GM18861 (cell line): ENCODE results near the gene FCMR.
"Not testable (repeated sequence)": the region's sequence is repeated elsewhere in the genome, so short reads cannot be mapped to it uniquely, and the experiment has no call there.

ENCODE experiments used
- ATAC-seq: cut with Tn5 transposase; IDR thresholded peaks from one replicate; pipeline ENCODE4 v1.9.1; 2021; ENCODE audit not compliant: unreplicated experiment

Gene FCMR

DNA sequence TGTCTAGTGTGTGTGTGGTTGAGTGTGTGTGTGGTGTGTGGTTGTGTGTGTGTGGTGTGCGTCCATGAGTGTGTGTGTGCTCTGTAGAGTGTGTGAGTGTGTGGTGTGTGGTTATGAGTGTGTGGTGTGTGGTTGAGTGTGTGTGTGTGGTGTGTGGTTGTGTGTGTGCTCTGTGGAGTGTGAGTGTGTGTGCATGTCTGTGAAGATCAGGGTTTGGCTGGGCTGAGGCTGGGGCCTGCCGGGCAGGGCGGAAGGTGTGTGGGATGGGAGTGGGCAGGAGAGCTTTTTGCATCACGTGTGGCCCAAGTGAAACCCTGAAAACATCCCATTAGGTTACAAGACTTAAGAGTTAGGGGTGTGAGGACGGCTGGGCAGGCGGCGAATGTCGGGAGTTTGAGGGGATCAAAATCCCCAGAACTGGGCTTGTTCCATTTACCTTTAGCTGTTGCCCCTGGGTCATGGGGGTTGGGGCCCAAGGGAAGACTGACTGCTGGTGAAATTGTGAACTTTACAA, 2.9 kb upstream of the FCMR start:
- peak; percentile 19 for ATAC-seq

DNA sequence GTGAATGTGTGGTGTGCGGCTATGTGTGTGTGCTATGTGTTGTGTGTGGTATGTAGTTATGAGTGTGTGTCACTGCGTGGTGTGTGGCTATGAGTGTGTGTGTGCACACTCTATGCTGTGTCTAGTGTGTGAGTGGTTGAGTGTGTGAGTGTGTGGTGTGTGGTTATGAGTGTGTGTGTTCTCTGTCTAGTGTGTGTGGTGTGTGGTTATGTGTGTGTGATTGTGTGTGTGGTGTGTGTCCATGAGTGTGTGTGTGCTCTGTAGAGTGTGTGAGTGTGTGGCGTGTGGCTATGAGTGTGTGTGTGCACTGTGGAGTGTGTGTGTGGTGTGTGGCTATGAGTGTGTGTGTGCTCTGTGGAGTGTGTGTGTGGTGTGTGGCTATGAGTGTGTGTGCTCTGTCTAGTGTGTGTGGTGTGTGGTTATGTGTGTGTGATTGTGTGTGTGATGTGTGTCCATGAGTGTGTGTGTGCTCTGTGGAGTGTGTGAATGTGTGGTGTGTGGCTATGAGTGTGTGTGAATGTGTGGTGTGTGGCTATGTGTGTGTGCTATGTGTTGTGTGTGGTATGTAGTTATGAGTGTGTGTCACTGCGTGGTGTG, 2.3 kb upstream of the FCMR start:
- ATAC-seq = not testable (repeated sequence)

DNA sequence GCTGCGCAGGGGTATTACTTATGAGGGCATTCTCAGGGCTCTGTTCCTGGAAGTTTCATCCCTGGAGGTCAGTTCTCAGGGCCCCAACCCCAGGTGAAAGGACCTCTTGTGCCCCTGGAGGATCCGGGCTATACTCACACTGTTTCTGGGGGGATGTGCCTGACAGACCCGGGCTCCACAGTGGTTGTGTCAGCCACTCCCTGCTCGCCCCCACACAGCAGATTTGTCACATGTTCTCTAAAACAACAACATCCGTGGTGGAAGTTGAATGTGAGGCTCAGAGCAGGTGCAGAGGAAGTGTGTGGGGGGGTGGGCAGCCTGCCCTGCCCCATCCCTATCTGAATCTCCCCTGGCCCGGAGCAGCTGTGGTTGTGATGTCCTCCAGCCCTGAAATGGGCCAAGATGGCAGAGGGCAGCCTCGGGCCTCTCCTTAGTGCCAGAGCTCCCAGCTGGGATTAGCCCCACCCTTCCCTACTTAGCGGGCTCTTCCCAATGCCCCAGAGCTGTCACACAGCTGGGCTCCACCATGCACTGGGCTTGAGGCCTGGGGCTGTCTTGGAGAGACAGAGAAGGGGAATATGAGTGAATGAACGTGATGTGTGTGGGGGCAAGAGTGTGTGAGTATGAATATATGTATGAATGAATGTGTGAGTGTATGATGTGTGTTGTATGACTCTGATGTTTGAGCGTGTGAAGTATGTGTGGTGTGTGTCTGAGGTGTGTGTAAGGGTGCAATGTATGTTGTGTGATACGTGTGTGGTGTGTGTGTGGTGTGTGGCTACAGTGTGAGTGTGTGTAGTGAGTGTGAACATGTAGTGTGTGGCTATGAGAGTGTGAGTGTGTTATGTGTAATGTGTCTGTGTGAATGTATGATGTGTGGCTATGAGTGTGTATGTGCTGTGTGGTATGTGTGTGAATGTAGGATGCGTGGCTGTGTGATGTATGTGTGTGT, 1.5 kb upstream of the FCMR start:
- peak; percentile 48 for ATAC-seq

DNA sequence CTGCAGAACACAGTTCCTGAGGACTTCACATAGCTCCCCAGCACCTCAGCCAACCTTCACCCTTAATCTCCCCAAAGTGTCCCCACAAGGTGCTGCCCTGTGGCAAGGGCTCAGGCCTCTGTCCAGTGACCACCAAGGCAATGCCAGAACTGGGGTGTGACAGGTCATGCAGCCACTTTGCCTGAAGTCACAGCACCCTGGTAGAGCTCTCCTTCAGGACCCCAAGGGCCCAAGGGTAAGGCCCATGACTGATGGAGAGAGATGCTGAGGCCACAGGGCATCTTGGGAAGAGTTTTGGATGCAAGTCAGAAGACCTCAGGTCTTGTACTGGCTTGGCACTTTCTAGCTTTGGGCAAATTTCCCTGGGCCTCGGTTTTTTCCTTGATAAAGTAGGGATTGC, 783 bp upstream of the FCMR start:
- ATAC-seq = no peak

DNA sequence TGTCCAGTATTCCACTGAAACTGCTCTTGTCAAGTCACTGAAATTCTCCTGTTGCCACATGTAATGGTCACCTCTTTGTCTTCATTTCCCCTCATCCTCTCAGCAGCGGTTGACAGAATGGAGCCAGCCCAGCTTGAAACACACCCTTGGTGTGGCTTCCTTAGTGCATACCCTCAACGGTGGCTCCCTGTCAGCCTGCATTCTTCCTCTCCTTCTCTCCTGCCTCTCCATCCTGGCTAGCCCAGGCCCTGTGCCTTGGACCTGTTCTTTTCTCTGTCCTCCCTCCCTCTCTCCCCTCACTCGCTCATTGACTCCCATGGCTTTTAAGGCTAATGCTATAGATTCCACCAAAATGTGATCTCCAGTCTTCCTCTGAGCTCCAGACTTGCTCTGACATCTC, 3.7 kb downstream of the FCMR start:
- no peak for ATAC-seq

DNA sequence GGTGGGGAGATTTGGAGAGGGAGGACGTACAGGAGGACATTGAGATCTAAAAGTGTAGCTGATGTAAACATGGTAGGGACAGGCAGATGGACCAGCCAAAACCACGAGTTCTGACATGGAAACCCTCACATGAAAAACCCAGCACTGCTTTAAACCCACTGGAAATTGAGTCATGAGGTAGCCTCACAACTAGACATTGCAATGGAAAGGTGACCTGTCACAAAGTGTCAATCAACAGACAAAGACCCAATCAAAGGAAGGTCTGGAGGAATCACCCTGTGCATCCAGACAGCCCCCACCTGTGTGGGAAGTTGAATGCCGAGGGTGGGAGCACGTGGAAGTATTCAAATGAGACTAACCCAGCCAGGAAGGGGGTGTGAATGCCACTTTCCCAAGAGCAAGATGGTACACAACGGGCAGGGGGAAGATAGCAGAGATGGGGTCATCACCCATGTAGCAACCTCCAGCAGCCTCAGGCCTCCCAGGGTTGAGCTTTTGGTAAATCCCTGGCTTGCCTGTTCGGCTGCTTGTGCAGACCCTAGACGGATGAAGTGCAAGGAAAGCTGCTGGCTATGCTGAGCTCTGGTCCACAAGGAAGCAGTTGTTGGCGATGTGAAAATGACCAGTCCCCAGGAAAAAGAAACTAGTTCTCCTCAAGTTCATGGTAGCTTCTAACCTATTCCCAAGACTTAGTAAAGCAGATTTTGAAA, 5.6 kb downstream of the FCMR start:
- no peak for ATAC-seq

DNA sequence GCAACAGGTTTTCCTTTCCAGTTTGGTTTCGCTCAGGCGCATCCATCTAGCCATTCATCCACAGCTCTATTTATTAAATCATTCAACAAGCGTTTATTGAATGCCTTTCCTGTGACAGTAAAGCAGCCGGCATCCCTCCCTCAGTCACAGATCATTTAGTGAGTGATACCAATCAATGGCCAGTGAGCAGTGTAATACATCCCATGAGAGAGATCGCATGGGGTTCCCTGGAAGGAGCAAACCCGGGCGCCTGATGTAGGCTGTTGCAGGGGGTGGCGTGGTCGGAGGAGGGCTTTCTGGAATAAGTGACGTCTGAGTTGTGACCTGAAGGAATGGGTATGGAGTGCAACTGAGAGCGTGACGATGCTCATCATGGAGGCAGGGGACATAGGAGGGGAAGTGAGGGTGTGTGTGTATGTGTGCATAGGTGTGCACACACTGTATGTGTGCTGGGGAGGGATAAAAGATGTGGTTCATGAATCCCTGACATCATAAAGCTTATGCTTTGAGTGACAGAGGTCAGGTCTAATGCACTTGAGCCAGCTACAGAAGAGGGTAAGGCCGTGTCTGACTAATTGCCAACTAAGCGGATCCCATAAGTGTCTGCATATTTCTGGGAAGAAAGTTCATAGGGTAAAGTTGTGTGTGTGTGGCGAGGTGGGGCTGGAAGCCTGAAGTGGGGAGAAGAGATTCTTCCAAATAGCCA, 6.6 kb downstream of the FCMR start:
- no peak for ATAC-seq

DNA sequence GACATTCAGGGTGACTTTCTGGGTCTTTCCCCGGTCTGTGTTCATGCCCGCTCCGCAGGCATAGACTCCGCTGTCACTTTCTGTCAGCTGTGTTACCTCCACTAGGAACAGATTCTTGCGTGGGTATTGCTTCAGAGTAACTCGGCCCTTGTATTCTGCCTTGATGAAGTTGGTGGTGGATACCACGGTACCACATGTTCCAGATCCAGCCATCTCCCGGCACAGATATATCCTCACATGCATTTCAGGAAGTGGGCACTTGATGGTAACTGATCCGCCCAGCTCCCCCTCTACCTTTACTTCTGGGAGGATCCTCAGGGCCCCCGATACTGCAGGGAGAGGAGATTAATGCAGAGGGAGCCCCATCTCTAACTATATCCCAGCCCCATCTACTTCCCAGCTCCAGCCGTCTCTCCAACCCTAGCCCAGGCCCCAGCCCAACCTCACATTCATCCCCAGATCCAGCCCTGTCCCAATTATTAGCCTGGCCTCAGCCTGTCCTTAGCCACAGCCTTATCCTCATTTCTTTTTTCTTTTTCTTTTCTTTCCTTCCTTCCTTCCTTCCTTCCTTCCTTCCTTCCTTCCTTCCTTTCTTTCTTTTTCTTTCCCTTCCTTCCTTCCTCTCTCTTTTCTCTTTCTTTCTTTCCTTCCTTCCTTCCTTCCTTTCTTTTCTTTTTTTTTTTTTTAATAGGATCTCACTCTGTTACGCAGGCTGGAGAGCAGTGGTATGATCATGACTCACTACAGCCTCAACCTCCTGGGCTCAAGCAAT, 7.8 kb downstream of the FCMR start:
- ATAC-seq = no peak

DNA sequence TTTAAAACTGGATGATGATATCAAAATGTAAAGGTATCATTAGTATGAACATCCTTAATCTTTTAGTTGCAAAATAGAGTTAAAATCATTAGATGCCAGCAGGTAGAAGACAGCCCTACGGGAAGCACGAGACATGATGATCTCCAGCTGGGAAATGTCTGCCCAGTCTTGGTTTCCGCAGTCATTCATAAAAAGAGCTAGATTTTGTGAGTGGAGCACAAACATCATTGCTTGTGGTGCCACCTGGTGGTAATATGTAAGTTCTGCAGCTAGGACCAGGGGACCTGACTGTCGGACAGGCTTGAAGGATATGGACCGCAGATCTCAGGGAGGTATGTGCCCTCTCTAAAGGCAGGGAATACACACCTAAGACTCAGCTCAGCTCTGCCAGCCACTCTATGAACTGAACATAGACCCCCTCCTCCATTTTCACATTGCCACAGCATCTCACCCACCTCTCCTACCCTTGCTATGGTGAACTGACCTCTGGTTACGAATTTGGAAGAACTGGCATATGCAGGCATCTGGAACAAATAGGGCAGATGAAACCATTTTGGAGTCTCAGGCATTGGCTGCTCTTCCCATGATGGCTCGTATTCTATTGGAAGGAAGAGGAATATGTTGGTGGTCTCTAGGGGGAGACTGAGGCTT, 9.2 kb downstream of the FCMR start:
- ATAC-seq = no peak

DNA sequence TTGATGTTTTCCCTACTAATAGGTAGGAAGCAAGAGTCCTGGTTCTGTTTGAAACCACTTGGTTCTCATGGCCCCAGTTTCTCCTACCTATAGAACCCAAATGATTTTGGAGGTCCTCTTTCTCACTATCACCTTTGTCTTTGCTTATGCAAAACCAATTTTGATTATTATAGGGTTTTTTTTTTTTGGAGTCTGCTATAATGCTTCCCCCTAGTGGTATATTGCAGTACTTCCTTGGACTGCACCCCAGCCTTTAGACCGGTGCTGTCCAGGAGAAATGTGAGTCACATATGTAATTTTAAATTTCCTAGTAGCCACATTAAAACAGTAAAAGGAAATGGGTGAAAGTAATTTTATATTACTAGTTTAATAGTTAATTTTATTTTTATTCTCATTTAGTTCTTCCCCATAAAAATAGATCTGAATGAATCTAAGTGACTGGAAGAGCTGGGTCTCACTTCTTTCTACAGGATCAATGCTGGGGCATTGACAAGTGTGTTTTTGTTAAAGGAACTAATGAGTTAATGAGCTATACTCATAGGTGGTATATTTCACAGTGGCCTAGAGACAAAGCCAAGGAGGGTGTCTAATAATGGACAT, 10.6 kb downstream of the FCMR start:
- ATAC-seq = no peak

DNA sequence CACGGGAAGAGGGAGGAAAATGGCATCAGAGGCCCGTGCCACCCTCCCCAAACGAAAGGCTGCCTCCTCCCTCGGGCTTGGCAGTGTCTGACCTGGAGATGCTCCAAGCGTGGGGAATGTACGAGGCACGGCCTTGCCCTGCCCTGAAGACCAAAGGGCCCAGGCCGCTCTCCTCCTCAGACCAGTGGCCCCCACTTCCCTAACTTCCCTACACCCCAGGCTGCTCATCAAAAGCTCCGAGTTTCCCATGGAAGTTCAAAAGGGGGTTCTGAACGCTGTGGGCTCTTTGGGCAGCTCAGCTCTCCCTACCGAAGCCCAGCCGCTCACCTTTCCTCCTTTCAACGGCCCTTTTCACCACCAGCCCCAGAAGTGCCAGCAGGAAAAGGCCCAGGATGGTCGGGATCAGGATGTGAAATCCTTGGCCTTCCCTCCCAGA, 11.8 kb downstream of the FCMR start:
- ATAC-seq = no peak

DNA sequence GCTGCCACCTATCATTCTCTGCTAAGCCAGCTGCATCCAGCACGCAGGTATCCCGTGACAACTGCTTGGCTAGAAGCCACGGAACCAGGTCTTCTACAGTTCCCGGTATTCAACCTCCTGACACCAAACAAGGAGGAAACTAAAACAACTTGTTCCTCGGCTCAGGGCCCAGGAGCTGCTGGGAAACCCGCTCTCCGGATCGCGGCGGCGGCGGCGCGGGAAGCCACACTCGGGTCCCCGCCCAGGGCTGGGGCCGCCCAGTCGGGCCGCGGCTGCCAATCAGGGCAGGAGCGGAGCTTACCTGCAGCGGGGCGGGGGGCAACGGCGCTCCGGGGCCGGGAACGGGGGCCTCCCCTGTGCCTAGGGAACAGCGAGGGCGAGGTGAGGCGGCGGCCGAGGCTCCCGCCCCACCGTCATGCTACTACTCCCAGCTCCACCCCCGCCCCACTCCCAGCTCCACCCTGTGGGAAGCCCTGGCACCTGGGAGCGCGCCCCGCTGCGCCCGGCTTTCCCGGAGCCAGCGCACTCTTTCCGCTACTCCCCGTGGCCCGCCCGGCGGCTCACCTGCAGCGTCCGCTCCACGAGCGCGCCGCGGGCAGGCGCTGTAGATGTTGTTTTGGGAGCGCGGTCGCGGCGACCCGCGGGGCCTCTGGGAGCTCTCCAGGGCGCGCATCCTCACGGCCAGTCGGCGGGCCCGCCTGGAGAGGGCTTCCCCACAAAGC, 12.4 kb downstream of the FCMR start:
- ATAC-seq = no peak

DNA sequence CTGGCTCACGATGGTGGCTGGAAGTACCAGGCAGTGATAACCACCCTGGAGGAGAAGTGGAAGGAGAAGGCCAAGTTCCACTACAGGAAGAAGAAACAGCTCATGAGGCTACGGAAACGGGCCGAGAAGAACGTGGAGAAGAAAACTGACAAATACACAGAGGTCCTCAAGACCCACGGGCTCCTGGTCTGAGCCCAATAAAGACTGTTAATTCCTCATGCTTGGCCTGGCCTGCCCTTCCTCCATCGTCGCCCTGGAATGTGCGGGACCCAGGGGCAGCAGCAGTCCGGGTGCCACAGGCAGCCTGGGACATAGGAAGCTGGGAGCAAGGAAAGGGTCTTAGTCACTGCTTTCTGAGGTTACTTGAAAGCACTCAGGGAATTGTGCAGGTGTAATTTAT, 13.7 kb downstream of the FCMR start:
- no peak for ATAC-seq

DNA sequence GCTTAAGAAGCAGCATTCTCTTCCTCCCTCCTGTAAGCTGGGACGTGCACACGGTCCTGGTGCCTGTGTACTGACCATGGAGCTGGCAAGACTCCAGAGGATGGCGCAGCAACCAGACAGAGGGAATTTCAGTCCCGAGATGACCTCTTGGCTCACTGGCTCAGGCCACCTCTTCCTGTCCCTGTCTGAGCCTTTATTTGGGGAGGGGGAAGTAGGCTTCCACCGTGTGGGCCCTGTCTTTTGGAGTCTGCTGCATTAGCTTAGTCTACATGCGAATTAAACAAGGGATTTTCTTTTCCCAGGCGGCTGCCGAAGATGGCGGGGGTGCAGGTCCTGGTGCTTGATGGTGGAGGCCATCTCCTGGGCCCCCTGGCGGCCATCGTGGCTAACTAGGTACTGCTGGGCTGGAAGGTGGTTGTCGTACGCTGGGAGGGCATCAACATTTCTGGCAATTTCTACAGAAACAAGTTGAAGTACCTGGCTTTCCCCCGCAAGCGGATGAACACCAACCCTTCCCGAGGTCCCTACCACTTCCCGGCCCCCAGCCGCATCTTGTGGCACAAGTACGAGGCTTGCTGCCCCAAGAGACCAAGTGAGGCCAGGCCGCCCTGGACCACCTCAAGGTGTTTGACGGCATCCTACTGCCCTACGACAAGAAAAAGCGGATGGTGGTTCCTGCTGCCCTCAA, 14.3 kb downstream of the FCMR start:
- ATAC-seq = no peak

DNA sequence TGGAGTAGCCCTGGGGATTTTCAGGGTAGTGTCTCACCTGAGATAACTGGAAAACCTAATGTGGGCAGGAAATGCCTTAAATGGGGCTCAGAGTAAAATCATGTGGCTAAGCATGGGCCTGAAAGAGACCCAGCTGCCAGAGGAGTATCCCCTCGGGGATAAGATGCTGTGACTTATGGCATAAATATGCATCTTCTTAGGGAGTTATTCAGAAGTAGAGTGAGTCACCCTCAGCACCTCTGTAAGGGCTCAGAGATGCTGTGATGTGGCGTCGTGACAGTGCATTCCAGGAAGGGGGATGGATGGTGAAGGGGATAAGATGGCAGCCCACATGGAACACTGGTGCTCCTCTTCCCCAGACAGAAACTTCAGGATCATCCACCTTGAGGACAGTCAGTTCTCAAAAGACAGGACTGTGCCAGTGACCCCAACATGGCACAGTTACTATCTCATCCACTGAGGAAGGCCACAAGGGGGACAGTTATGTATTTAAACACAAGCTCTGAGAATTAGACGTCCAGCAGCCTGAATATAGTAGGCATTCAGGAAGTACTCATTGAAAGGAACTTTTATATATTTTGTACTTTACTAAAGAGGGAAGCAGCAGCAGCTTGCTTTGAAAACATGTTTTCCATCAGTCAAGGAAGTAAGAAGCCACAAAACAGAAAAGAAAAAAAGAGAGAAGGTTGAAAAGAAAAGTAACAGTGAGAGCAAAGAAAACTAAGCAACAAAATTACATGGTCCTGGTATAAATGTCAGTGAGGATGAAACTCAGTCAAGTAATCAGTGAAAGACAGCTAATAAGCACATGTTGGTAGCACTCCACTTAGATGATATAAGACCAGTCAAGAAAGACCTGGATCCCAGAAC, 16.2 kb downstream of the FCMR start:
- ATAC-seq = peak; percentile 84

DNA sequence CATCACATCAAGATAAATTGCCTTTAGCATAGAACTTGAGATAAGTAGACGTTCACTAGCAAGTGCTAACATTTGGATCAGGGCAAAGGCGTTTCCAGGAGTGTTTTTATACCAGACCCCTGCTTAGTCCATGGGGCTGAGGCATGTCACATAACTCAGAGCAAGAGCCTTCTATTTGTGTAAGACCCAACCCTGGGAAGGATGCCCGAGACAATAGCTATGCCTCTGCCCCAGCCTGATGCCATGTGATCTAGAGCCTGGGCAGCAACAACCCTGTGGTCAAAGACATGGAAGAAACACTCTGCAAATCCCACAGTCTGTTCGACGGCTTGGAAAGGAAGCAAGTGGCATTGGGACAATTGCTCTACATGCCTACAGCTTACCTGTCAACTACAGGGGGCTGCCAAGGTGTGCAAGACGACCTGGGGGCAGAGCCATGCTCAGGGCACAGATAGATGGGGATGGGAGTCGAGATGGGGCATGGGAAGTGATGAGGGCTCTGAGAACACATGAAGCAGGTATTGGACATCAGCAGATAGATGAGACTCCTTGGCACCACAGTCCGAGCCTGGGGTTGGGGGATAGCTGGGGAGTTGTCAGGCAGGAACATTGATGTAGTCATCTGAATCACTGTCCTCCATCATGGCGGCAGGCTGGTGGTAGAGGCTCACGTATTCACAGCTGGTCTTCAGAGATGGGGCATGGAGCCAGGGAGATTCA, 17.2 kb downstream of the FCMR start:
- ATAC-seq = no peak

DNA sequence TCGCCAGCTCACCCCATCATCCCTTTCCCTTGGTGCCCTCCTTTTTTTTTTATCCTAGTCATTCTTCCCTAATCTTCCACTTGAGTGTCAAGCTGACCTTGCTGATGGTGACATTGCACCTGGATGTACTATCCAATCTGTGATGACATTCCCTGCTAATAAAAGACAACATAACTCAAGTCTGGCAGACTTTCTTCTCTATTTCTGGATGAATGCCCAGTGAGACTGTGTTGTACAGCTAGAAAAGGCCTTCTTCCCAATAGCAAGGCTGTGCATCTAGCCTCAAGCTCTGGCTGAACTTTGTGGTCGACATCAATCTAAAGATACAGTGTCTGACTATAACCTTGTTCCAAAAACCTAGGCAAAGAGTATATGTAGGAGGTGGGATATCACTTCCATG, 18.1 kb downstream of the FCMR start:
- no peak for ATAC-seq
